ENCODE measurements around the gene DNAJC1. TPM values are rescaled to one million over a fixed set of nuclear protein-coding genes. Genes with fewer than 3 reads are reported as not detected.

The DNAJC1 gene
- total and polyA plus RNA-seq, 2 of the 4 experiments (the other 2 are of a cell fraction), result 12.7 to 13.3 TPM

GRCh38 chr10:21926358-21926925 is 77.1 kb downstream of the DNAJC1 start:
- Histone ChIP-seq H4K20me1 (ENCODE audit: insufficient read depth, low read length) (no peaks in the 10 kb centered on the region), H3K9ac (ENCODE audit: low read depth, low read length) (no peak overlapping the region), H3K36me3 (ENCODE audit: control insufficient read depth, insufficient read depth, low read length) (no peaks in the 10 kb centered on the region), H2AK9ac (replicated peaks; ENCODE audit: low read depth, low read length, poor library complexity) (no peak overlapping the region), H4K91ac (ENCODE audit: insufficient read depth, low read depth, low read length) (no peak overlapping the region), H2AK5ac (ENCODE audit: low read depth, low read length) (no peak overlapping the region), H2AFZ (replicated peaks; ENCODE audit: low read length, poor library complexity) (no peak overlapping the region), H2BK120ac (ENCODE audit: low read depth, low read length) (no peak overlapping the region), H4K5ac (ENCODE audit: low read depth, low read length) (no peak overlapping the region), H2BK15ac (ENCODE audit: low read depth, low read length) (no peak overlapping the region), H3K18ac (ENCODE audit: low read depth, low read length) (no peak overlapping the region; the same call in 1 of the 2 replicates), H2BK20ac (ENCODE audit: low read depth, low read length) (no peak overlapping the region), H2BK5ac (ENCODE audit: low read depth, low read length, poor library complexity, severe bottlenecking) (peak overlapping the region; percentile 52), H3K79me1 (ENCODE audit: low read depth in 1 of 2, low read length in 2 of 2) (peaks cover 6 to 13% of the 10 kb centered on the region in 2 experiments; a peak in 3 of 4 replicates), H4K8ac (ENCODE audit: low read depth in 2 of 2, low read length in 2 of 2) (0 out of 4 replicates have a peak overlapping the region, but pooled peaks of 1 of the 2 experiments have one; percentile 20), H3K9me3 (ENCODE audit: control insufficient read depth, insufficient read depth, low read length) (no peaks in the 10 kb centered on the region), H3K4ac (ENCODE audit: low read depth, low read length) (no peak overlapping the region), H3K27me3 (ENCODE audit: control insufficient read depth, insufficient read depth, low read length) (no peaks in the 10 kb centered on the region), H3K4me3 (ENCODE audit: insufficient read depth, low read depth, low read length) (no peak overlapping the region), H3K23ac (ENCODE audit: low read depth, low read length) (no peak overlapping the region), H3K14ac (replicated peaks; ENCODE audit: low read depth, low read length) (no peak overlapping the region), H3K56ac (ENCODE audit: extremely low read depth, insufficient read depth, low read length) (no peak overlapping the region), H3K4me1 (ENCODE audit: control insufficient read depth, insufficient read depth, low read length) (peaks cover 6% of the 10 kb centered on the region), H3K4me2 (ENCODE audit: low read depth, low read length) (peak overlapping the region; percentile 62; the same call in 1 of the 2 replicates), H3K27ac (ENCODE audit: insufficient read depth, low read length) (no peak overlapping the region), H3K9me1 (ENCODE audit: insufficient read depth, low read length) (peaks cover 3% of the 10 kb centered on the region)
- dilution Hi-C loops (cut with HindIII; ENCODE audit: low sequenced_read_pairs, unreplicated experiment), result no loop called here
- intact Hi-C loops (cut with micrococcal nuclease), result no loop called here
- ChIA-PET POLR2A (ENCODE audit: unreplicated experiment) (no interaction called here), CTCF (interaction anchor here (0.5 to 0.6 kb wide), 2 partner anchors 27 to 371 kb away, joined by 3 read pairs; no protein-coding TSS in a partner anchor)
- TF ChIP-seq RCOR1 (IDR thresholded peaks at IDR 0.05; ENCODE audit: insufficient replicate concordance, low read length) (no peak), MAFK (IDR thresholded peaks at IDR 0.05; ENCODE audit: low read depth, low read length) (peak; percentile 99)
- DNase-seq, result peak; percentile 5
- no peak for ATAC-seq (ENCODE audit: low read depth)
- in situ Hi-C loops (cut with MboI; ENCODE audit: low sequenced_read_pairs), result no loop called here
- no TSS peak for BruUV-seq (replicated peaks)

Data from IMR-90 (cell line).